HG03558 (cell line): ENCODE data around the gene RAB30.

Experiments
- ATAC-seq: cut with Tn5 transposase; IDR thresholded peaks from one replicate; pipeline ENCODE4 v1.9.1; 2021; ENCODE audit warnings: moderate number of reproducible peaks; ENCODE audit not compliant: unreplicated experiment; ENCODE audit errors: extremely low read depth

Gene RAB30

GRCh38 chr11:83044958-83045712, 26.6 kb downstream of the RAB30 start:
- peak; percentile 60 for ATAC-seq

GRCh38 chr11:83042964-83043711, 28.6 kb downstream of the RAB30 start:
- no peak for ATAC-seq

- no peak for ATAC-seq
These were observed 30.6 kb downstream of the RAB30 start for GRCh38 chr11:83041126-83041525.

GRCh38 chr11:83039566-83039965, 32.1 kb downstream of the RAB30 start:
- no peak for ATAC-seq

- ATAC-seq: no peak
These were observed 33.8 kb downstream of the RAB30 start for GRCh38 chr11:83037877-83038276.

- ATAC-seq: no peak
These were observed 35.0 kb downstream of the RAB30 start for GRCh38 chr11:83036701-83037100.

GRCh38 chr11:83035070-83035854, 36.4 kb downstream of the RAB30 start:
- no peak for ATAC-seq

GRCh38 chr11:83034673-83035014, 37.1 kb downstream of the RAB30 start:
- ATAC-seq: no peak

GRCh38 chr11:83033972-83034672, 37.6 kb downstream of the RAB30 start:
- no peak for ATAC-seq

GRCh38 chr11:83033371-83033770, 38.3 kb downstream of the RAB30 start:
- ATAC-seq: no peak

GRCh38 chr11:83031127-83031526, 40.6 kb downstream of the RAB30 start:
- ATAC-seq: no peak

- ATAC-seq: no peak
These were observed 43.9 kb downstream of the RAB30 start for GRCh38 chr11:83027794-83028193.

- ATAC-seq: no peak
These were observed 44.4 kb downstream of the RAB30 start for GRCh38 chr11:83027289-83027688.

- no peak for ATAC-seq
These were observed 45.5 kb downstream of the RAB30 start for GRCh38 chr11:83026229-83026628.

GRCh38 chr11:83025267-83025704, 46.4 kb downstream of the RAB30 start:
- no peak for ATAC-seq

GRCh38 chr11:83024270-83024854, 47.3 kb downstream of the RAB30 start:
- no peak for ATAC-seq

GRCh38 chr11:83023410-83023809, 48.3 kb downstream of the RAB30 start:
- no peak for ATAC-seq

GRCh38 chr11:83021780-83022125, 49.9 kb downstream of the RAB30 start:
- ATAC-seq: no peak

- ATAC-seq: no peak
These were observed 50.5 kb downstream of the RAB30 start for GRCh38 chr11:83020942-83021779.
